Lung microvascular endothelial cell (primary cell): ENCODE measurements around the gene EEPD1. TPM values are rescaled to one million over a fixed set of nuclear protein-coding genes. Genes with fewer than 3 reads are reported as not detected.
A peak's percentile ranks its signal among the peaks of the same experiment; 100 is the strongest.
"Not testable (repeated sequence)": the region's sequence is repeated elsewhere in the genome, so short reads cannot be mapped to it uniquely, and the experiment has no call there.

Experiments
- DNase-seq, 2 donors: peaks; one replicate each; pipeline versions ENCODE4 v3.0.0 to v3.0.0-alpha.2; 2010; ENCODE audit warnings: low read depth in 2 of 2
- total RNA-seq: library from RNA; depleted of rRNA; stranded (reverse); fragments of >200 nt; gene quantifications from 2 replicates; pipeline ENCODE4 v1.2.1, GENCODE V29; 2014

The EEPD1 gene
- total RNA-seq, 1 donor from 2014 or later, result 0.20 TPM

DNA sequence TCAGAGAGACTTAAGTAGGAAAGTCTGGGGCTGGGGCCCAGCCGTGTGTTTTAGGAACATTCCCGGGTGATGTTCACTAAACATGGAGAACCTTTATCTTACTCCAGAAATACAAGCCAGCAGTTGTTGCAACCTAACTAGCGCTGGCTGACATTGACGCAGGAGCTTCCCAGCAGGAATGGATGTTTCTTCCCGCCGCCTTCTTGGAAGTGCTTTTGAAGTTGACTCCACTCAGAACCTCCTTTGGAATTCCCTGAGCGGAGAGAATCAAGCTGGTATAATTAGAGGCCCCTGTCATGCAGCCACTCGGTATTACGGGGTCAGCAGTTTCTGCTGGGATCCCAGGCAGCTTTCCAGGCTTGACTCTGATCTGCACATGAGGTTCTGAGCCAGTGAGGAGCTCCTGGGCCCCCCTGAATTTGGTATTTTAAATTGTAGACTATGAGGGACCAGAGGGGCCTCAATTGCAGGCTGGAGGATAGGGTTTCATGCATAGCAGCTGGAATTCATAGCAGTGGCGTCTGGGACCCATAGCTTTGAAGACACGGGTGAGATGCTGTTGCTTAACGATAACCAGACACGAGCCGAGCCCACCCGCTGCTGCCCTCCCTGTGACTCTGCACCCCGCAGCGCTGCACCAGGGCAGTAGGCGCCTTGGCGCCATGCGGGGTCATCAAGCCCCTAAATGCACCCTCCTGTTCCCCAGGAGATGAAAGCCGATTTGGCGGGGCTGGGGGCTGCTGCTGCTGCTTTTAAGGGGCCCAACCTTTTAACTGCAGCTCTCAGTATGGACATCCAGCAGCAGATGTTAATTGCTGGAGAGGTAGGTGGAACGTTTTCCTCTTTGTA, 61.8 kb downstream of the EEPD1 start:
- DNase-seq, result no peak

DNA sequence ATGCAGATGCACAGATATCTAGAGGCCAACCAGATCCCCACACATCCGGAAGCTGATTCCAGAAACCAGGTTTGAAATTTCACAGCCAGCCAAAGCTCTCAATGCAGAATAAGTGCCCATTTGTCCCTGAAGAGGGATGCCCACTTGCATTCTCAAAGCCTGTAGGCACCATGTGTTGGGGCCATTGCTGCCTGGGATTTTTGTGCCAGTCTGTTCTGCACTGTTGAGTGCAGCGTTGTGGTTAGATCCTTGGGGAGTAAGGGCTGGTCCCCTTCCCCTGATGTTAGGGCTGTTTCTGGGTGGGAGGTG, 62.4 kb downstream of the EEPD1 start:
- no peak for DNase-seq

DNA sequence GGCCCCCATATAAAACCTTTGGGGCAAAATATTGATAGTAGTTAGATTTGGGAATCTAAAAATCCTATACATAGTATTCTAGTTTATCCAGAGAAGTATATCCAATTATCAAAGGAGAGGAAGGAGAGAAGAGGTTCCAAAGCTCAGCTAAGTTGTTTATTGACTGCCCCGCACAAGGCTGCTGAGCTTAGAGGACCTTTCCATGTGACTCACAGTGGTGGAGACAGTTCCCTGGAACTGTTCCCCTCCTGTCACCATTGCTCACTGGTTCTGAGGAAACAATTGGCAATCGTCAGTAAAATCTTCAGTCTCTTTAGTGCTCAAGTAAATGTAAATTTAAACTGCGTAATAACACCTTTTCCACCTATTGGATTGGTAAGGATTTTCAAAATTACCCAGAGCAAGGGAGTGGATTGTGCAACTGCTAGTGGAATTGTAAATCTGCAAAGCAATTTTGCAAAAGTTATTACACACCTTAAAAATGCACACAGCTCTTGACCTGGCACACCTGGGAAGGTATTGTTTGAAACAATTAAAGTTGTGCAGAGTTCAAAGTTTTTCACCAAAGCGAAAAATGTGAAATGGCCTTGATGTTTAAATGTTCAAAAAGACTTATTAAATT, 63.1 kb downstream of the EEPD1 start:
- peak in 1 of 2 donors; percentile 12 for DNase-seq

- no peak for DNase-seq
Observed at GRCh38 chr7:36217211-36217960, 64.3 kb downstream of the EEPD1 start.

DNA sequence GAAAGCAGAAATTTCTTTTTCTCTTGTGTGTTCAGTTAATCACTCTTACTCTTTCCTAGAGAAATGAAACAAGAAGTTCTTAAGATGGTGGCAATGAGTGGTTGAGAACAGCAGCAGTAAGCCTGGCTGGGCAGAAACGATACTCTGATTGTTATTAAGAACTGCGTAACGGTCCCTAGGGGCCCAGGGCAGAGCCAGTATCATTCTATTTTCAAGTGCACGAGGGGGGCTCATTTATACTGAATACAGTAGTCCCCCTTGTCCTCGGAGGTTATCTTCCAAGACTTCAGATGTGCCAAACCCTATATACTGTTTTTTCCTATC, 64.9 kb downstream of the EEPD1 start:
- no peak for DNase-seq

DNA sequence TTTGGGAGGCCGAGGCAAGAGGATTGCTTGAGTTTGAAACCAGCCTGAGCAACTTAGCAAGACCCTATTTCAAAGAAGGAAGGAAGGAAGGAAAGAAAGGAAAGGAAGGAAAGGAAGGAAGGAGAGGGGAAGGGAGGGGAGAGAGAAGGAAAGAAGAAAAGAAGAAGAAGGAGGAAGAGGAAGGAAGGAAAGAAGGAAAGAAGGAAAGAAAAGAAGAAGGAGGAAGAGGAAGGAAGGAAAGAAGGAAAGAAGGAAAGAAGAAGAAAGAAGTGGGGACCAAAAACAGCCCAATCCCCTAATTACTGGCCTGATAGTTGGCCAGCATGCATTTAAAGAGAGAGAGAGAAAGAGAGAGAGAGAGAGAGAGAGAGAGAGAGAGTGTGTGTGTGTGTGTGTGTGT, 66.4 kb downstream of the EEPD1 start:
- no peak for DNase-seq

- DNase-seq, result no peak
Observed at GRCh38 chr7:36223851-36224250, 70.8 kb downstream of the EEPD1 start.

DNA sequence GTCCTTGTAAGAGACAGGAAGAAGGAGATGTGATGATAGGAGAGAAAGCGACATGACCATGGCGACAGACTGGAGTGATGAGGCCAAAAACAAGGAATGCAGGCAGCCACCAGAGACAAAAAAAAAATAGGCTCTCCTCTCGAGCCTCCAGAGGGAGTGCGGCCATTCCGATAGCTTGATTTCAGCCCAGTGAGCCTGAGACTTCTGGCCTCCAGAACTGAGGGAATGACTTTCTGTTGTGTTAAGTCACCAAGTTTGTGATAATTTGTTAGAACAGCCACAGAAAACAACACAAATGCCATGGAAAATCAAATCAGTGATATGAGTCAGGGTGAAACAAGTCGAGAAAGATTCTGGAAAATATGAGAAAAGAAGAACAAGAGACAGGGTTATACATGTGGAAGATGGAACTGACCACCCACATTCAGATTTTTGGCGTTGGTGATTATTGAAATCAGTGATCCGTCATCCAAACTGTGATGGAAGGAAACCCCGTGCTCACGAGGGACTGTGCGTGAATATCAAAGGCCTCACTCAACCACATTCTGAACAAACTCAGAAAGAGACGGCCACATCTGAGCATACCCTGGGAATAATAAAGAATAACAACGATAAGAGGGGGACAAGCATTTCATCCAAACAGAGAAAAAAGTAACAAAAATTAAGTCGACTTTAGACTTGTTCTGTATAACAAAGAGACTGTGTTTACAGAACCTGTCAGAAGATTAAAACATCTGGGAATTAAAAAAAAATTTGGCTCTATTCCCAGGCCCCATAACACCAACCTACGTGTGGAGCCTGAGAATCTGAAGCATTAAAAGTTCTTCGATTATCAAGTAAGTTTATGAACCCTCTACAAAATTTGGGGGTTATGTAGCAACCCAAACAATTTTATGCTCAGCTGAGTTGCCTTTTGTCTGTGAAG, 72.1 kb downstream of the EEPD1 start:
- peak in 1 of 2 donors; percentile 14 for DNase-seq

DNA sequence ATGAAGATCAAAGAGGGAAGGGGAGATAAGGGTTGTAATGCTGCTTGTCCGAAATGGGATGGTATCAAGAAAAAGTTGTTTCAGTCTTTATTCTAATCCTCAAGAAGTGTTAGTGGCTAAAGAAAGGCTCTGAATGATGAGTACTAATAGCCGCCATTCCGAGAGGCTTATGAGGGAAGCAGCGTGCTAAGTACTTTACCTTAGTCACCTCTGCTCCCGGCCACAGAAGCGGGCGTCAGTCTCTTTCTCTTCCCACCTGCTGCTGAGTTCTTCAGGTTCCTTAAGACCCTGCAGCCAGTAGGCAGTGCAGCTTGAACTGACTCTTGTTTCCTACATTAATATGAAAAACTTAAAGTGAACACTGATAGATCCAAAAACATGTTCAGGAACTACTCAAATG, 73.1 kb downstream of the EEPD1 start:
- no peak for DNase-seq

GRCh38 chr7:36227223-36227622, 74.2 kb downstream of the EEPD1 start:
- DNase-seq, result no peak

DNA sequence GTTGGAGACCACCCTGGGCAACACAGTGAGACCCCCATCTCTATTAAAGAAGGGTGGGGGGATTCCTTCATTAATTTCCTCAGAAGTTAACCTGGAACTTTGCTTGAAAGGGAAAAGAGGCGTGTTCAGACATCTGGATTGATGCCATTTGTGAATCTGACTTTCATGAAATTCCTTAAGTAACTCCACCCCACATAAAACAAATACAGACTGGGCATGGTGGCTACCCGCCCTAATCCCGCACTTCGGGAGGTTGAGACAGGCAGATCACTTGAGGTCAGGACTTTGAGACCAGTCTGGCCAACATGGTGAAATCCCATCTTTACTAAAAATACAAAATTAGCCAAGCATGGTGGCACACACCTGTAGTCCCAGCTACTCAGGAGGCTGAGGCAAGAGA, 75.0 kb downstream of the EEPD1 start:
- no peak for DNase-seq

DNA sequence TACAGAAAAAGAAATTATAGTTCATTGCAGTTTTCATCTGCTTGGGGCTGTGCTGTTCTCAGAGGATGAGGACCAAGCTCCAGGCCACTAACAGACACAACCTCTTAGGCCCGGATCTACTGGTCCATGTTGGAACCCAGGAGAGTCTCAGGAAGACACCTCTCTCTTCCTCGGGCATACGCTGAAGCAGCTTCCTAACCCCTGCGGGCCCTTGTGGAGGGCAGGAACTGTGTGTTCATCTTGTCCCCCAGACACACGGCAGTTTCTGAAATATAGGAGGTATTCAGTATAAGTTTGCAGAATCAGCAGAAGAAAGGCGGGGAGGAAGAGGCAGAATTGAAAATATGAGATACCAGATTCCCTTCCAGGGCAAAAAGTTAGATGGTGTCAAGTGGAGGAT, 78.4 kb downstream of the EEPD1 start:
- no peak for DNase-seq

- DNase-seq, result no peak
Observed at GRCh38 chr7:36232555-36232954, 79.5 kb downstream of the EEPD1 start.

DNA sequence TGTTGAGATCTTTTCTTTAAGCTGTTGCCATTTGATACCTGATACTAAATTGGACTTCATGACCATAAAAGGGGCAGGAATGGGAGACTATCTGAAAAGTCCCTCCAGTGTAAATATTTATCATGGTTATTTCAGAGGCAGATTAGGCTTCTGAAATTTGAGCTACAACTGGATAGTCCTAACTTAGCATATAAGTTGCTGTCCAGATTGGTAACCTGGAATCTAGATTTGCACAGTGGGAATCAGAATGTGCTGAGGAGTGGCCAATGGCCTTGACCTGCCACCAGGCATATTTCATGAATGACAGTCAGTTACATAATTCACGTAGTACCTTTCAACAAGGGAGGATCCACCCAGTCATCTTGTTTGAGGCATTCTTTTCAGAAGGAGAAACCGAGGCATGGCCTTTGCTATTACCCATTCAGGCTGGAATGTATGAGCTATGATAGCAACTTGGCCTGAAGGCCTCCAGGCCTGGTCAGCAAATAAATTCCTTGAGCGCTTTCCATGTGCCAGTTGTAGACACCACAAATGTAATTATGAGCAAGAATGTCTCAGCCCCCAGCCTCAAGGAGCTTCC, 80.0 kb downstream of the EEPD1 start:
- DNase-seq, result no peak

DNA sequence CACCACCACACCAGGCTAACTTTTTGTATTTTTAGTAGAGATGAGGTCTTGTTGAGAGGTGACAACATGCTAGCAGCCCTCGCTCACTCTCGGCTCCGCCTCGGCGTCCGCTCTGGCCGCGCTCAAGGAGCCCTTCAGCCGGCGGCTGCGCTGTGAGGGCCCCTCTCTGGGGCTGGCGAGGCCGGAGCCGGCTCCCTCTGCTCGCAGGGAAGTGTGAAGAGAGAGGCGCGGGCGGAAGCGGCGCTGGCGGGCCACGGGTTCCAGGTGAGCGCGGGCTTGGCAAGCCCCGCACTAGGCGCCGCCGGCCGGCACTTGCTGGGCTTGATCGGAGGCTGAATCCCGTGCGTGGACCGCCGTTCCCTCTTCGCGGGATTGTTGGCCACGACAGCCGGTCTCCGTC, 83.0 kb downstream of the EEPD1 start:
- DNase-seq, result no peak

- DNase-seq, result no peak
Observed at GRCh38 chr7:36238138-36238537, 85.1 kb downstream of the EEPD1 start.

- not testable (repeated sequence) for DNase-seq
Observed at GRCh38 chr7:36243356-36243755, 90.3 kb downstream of the EEPD1 start.

DNA sequence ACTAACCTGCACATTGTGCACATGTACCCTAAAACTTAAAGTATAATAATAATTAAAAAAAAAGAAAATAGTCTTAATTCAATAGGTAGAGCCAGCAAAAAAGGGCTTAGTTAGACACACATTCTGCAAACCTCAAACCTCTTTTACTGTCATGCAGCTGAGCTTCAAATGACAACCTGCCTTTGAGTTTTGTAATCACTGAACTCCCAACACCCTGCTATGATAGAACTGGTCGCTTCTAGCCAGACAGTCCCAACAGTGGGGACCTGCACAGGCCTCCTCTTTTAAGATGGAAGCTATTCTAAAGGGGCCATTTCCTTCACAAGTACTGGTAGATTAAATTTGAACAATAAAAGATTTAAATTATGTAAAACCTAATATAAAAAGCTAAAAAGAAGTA, 90.9 kb downstream of the EEPD1 start:
- not testable (repeated sequence) for DNase-seq

- no peak for DNase-seq
Observed at GRCh38 chr7:36244429-36244828, 91.4 kb downstream of the EEPD1 start.

DNA sequence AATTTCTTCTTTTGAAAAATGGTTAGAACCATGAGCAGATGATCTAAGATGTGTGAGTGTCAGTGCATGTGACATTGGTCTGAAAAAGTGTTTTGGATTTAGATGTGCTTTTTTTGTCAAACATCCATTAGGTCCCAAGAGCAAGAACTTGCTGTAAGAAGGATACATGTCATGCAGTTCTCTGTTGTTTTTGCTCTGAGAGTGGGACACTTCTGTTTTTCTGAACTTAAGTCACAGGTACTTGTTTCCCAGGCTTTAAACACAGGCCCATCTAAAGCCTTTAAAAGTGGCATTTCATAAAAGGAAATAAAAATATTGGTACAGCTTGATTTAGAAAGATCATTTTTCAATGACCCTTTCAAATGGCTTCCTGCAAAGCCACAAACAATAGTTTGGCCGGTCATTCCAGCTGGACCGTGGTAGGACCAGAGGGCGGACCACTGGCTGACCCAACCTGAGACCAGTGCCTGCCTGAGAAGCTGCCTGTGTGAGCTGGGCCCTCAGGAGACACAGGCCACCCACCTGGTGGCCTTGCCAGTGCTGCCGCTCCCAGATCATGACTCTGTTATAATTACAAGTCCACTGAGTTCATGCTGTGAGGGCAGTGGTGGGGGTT, 92.7 kb downstream of the EEPD1 start:
- DNase-seq, result peak; percentile 49 to 74

DNA sequence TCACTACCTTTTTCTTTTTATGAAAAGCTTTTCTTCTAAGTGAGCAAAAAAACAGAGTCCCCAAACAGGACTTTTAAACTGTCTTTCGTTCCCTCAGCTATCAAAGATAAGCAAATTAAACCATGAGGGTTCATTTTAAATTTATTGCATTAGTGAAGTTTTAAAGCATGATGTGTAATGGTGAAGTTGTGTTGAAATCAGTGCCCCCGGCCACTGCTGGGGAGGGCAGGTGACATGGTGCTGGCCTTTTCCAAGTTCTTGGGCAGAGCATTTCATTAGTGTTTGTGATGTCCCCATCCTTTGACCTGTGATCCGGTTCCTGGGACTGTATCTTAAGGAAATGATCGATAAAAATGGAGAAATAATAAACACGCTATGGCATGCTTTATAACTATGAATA, 96.0 kb downstream of the EEPD1 start:
- no peak for DNase-seq
